ENCODE measurements around the gene SAAL1. TPM values are rescaled to one million over a fixed set of nuclear protein-coding genes. Genes with fewer than 3 reads are reported as not detected.

Gene SAAL1
- total RNA-seq, 2 donors from 2014 or later = 23.2 to 28.2 TPM

- DNase-seq = no peak
- Mint-ChIP-seq H3K4me1 (no peaks in the 10 kb centered on the region), H3K27ac (no peak overlapping the region), H3K27me3 (ENCODE audit: insufficient read depth) (peaks cover 39% of the 10 kb centered on the region), H3K9me3 (no peaks in the 10 kb centered on the region), H3K36me3 (ENCODE audit: low read depth) (no peaks in the 10 kb centered on the region), H3K4me3 (no peak overlapping the region)
- Histone ChIP-seq H3K4me1 (ENCODE audit: control insufficient read depth, insufficient read depth, low read length) (no peaks in the 10 kb centered on the region), H3K9me3 (ENCODE audit: control insufficient read depth, low read length) (no peaks in the 10 kb centered on the region), H3K27ac (ENCODE audit: low read depth, low read length) (no peak overlapping the region), H3K36me3 (ENCODE audit: control insufficient read depth, insufficient read depth, low read length) (no peaks in the 10 kb centered on the region), H3K4me3 (ENCODE audit: low read length) (no peak overlapping the region), H3K27me3 (ENCODE audit: control insufficient read depth, insufficient read depth, low read length, poor library complexity, severe bottlenecking) (peaks cover 35% of the 10 kb centered on the region), H3K9ac (ENCODE audit: extremely low read depth, low read length, poor library complexity, severe bottlenecking) (no peak overlapping the region)
- 86% methylated on average over 1 of the region's 2 CpGs; no CpG with 5 or more reads in 1 of the 2 experiments for WGBS, 2 experiments (ENCODE audit: insufficient coverage in 1 of 2, insufficient read length in 1 of 2)
- TF ChIP-seq, protein P1, sequence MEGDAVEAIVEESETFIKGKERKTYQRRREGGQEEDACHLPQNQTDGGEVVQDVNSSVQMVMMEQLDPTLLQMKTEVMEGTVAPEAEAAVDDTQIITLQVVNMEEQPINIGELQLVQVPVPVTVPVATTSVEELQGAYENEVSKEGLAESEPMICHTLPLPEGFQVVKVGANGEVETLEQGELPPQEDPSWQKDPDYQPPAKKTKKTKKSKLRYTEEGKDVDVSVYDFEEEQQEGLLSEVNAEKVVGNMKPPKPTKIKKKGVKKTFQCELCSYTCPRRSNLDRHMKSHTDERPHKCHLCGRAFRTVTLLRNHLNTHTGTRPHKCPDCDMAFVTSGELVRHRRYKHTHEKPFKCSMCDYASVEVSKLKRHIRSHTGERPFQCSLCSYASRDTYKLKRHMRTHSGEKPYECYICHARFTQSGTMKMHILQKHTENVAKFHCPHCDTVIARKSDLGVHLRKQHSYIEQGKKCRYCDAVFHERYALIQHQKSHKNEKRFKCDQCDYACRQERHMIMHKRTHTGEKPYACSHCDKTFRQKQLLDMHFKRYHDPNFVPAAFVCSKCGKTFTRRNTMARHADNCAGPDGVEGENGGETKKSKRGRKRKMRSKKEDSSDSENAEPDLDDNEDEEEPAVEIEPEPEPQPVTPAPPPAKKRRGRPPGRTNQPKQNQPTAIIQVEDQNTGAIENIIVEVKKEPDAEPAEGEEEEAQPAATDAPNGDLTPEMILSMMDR (conservative IDR thresholded peaks at IDR 0.05) = no peak
Observed at GRCh38 chr11:18050848-18051247, 55.0 kb downstream of the SAAL1 start.

DNA sequence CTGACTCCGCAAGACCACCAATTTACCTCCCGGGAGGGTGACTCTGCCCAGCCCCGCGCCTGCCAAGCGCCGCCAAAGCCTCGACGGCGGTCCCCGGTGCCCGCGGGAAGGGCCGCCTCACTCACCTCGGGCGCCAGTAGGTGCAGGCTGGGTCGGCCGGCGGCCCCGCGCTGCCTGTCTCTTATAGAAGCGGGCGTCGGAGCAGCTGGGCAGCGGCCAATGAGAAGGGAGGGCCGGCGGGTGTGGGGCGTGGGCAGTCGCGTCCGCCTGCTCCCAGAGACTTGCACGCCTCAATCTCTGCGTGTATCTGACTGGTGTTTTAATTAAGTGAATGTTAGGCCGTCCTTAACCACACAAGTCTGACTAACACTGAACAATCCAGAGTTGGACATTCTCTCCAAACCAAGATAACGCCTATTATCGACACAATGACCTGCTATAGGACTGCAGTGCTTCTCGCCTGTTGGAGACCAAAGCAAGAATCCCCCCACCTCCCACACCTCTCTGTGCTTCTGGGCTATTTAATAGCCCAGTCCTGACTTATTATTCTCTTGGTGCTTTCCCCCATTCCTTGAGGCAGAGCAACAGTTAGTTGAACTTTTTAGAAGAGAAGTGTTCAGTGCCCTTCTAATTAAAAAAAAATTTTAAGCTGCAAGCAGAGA lies 59.6 kb downstream of the SAAL1 start, which contains the start of gene TPH1:
Gene TPH1 (minus strand): TSS at position 154 of the 662 bp plus-strand sequence. CDS start 5,507 bp downstream, outside the sequence.
- Mint-ChIP-seq H3K4me3 (peak within 1 kb of the TSS; percentile 21), H3K9me3 (no peaks in the 10 kb centered on the region), H3K36me3 (ENCODE audit: low read depth) (no peaks in the 10 kb centered on the region), H3K4me1 (no peaks in the 10 kb centered on the region), H3K27ac (no peak within 1 kb of the TSS), H3K27me3 (ENCODE audit: insufficient read depth) (peaks cover 72% of the 10 kb centered on the region)
- Histone ChIP-seq H3K27me3 (ENCODE audit: control insufficient read depth, insufficient read depth, low read length, poor library complexity, severe bottlenecking) (peaks cover 58% of the 10 kb centered on the region), H3K4me1 (ENCODE audit: control insufficient read depth, insufficient read depth, low read length) (no peaks in the 10 kb centered on the region), H3K9me3 (ENCODE audit: control insufficient read depth, low read length) (no peaks in the 10 kb centered on the region), H3K36me3 (ENCODE audit: control insufficient read depth, insufficient read depth, low read length) (no peaks in the 10 kb centered on the region), H3K9ac (ENCODE audit: extremely low read depth, low read length, poor library complexity, severe bottlenecking) (no peak within 1 kb of the TSS), H3K27ac (ENCODE audit: low read depth, low read length) (no peak within 1 kb of the TSS), H3K4me3 (ENCODE audit: low read length) (no peak within 1 kb of the TSS)
- WGBS, 2 experiments (ENCODE audit: insufficient coverage in 1 of 2, insufficient read length in 1 of 2) = 19 to 38% methylated on average over 9 to 36 of the region's 36 CpGs
- peak; percentile 86 for DNase-seq
- TF ChIP-seq, protein P1 (conservative IDR thresholded peaks at IDR 0.05) = no peak

DNA sequence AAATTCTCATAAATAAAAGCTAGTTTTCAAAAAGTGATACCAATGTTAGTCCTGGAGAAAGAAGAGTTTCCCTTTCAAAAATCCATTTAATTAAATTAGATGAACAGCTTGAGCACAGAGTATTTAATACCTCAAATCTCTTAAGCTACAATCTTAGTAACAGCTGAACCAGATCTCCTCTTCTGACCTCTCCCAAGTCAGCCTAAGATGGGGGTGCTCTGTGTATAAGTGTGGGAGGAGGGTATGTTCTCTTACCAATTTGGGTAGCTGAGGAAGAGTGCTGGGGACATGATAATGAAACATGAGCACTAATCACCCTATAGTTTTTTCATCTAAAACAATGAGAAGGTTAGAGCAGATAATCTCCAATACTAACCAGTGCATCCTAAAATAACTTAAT lies 69.4 kb downstream of the SAAL1 start:
- H3K4me1 Mint-ChIP-seq = no peaks in the 10 kb centered on the region
- no peaks in the 10 kb centered on the region for H3K9me3 ChIP-seq (ENCODE audit: control insufficient read depth, low read length)
- TF ChIP-seq, protein P1 (conservative IDR thresholded peaks at IDR 0.05) = no peak

More for the DNA sequence above, 69.4 kb downstream of the SAAL1 start:
- Histone ChIP-seq H3K27me3 (ENCODE audit: control insufficient read depth, insufficient read depth, low read length, poor library complexity, severe bottlenecking) (peaks cover 5% of the 10 kb centered on the region), H3K4me3 (ENCODE audit: low read length) (no peak overlapping the region), H3K9ac (ENCODE audit: extremely low read depth, low read length, poor library complexity, severe bottlenecking) (no peak overlapping the region), H3K4me1 (ENCODE audit: control insufficient read depth, insufficient read depth, low read length) (no peaks in the 10 kb centered on the region), H3K27ac (ENCODE audit: low read depth, low read length) (no peak overlapping the region), H3K36me3 (ENCODE audit: control insufficient read depth, insufficient read depth, low read length) (no peaks in the 10 kb centered on the region)
- H3K27ac Mint-ChIP-seq = no peak overlapping the region
- H3K36me3 Mint-ChIP-seq (ENCODE audit: low read depth) = no peaks in the 10 kb centered on the region
- H3K27me3 Mint-ChIP-seq (ENCODE audit: insufficient read depth) = no peaks in the 10 kb centered on the region
- H3K4me3 Mint-ChIP-seq = no peak overlapping the region
- H3K9me3 Mint-ChIP-seq = no peaks in the 10 kb centered on the region
- DNase-seq = no peak

Other genes starting within 250 kb of the SAAL1 start
- 10 to 100 TPM; 26.7 to 42.1 TPM for gene SERGEF, start 93.0 kb downstream of the SAAL1 start, total RNA-seq
- under 1 TPM; 0.24 to 0.31 TPM for gene TPH1, start 59.8 kb downstream of the SAAL1 start, total RNA-seq
- not detected for gene MRGPRX3, start 26.5 kb upstream of the SAAL1 start, total RNA-seq
- not detected for gene MRGPRX4, start 66.8 kb upstream of the SAAL1 start, total RNA-seq
- gene SAA4, start 130.7 kb upstream of the SAAL1 start, total RNA-seq = not detected
- gene SAA2, start 142.6 kb upstream of the SAAL1 start, total RNA-seq = 1 to 10 TPM in 1 of 2 donors, under 1 TPM in 1; 0.29 to 1.4 TPM
- gene SAA1, start 160.2 kb upstream of the SAAL1 start, total RNA-seq = not detected
- gene HPS5, start 216.1 kb upstream of the SAAL1 start, total RNA-seq = 10 to 100 TPM; 21.4 TPM
- 10 to 100 TPM; 25.7 to 31.5 TPM for gene GTF2H1, start 216.5 kb upstream of the SAAL1 start, total RNA-seq

Measured in endodermal cell (in vitro differentiated cells).